Skeletal muscle satellite cell (primary cell): ENCODE data around the gene NFYA.

Experiments used
- H3K27me3 ChIP-seq: 2 replicates; pipeline ENCODE4 v1.7.0; 2013; ENCODE audit warnings: low read length; ENCODE audit not compliant: control insufficient read depth, insufficient read depth
- H3K36me3 ChIP-seq: 2 replicates; pipeline ENCODE4 v1.7.0; 2013; ENCODE audit warnings: mild to moderate bottlenecking, control low read depth, low read length; ENCODE audit not compliant: insufficient read depth
- H3K4me1 ChIP-seq: 2 replicates; pipeline ENCODE4 v1.7.0; 2013; ENCODE audit warnings: low read length; ENCODE audit not compliant: control insufficient read depth, insufficient read depth
- H3K4me2 ChIP-seq: 2 replicates; pipeline ENCODE4 v1.7.0; 2013; ENCODE audit warnings: mild to moderate bottlenecking, low read length
- H3K4me3 ChIP-seq: 2 replicates; pipeline ENCODE4 v1.7.0; 2013; ENCODE audit warnings: low read length
- H3K9ac ChIP-seq: 2 replicates; pipeline ENCODE4 v1.7.0; 2013; ENCODE audit warnings: mild to moderate bottlenecking, low read depth, low read length, moderate library complexity
- H3K9me3 ChIP-seq: replicated peaks from 2 replicates; pipeline ENCODE4 v1.7.0; 2013; ENCODE audit warnings: mild to moderate bottlenecking, control low read depth, low read length

The NFYA gene

DNA sequence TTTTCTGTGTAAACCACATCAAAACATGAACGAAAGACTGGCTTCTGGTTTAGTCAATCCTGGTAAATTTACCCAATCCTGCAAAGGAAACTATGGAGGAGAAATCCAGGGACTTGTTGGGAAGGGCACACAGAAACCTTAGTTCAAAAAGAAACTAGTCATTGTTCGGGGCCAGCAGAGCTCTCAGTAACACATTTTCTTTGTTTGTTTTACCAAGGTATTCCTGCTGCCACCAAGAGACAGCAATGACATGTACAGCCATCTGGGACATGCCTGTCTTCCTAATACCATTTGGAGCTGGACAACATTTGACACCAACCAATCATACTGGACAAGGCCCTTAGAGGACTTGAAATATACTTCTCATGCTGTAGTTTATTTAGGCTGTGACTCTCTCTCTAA, 8.9 kb upstream of the NFYA start:
- Histone ChIP-seq H3K36me3 (peaks cover 4% of the 10 kb centered on the region), H3K9ac (no peak overlapping the region), H3K4me3 (no peak overlapping the region), H3K4me1 (no peaks in the 10 kb centered on the region), H3K9me3 (no peaks in the 10 kb centered on the region), H3K4me2 (no peak overlapping the region), H3K27me3 (no peaks in the 10 kb centered on the region)

GRCh38 chr6:41064841-41065240, 7.9 kb upstream of the NFYA start:
- Histone ChIP-seq H3K4me2 (no peak overlapping the region), H3K9ac (no peak overlapping the region), H3K27me3 (no peaks in the 10 kb centered on the region), H3K4me3 (no peak overlapping the region), H3K4me1 (no peaks in the 10 kb centered on the region), H3K36me3 (peaks cover 4% of the 10 kb centered on the region), H3K9me3 (no peaks in the 10 kb centered on the region)

DNA sequence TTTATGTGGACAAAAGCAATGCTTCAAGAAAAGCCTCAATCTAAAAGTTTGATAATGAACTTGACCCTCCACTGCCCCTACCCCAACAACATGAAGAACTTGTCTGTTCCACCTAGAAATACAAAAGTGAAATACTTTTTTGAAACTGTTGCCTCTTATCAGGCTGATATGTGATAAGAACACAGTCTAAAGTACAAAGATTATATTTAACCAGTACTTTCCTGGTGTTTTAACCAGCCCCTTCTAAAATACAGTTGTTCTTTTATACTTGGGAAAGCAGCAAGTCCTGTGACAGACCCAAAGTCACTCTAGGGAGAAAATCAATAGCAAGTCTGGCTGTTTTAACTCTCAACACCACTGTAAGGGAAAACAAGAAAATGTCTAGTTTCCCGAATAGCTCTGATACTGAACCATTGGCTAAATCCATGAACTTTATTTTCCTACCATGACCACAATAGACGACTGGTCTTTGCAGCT, 7.2 kb upstream of the NFYA start:
- Histone ChIP-seq H3K9me3 (no peaks in the 10 kb centered on the region), H3K9ac (no peak overlapping the region), H3K4me2 (no peak overlapping the region), H3K4me1 (peaks cover 2% of the 10 kb centered on the region), H3K36me3 (peaks cover 4% of the 10 kb centered on the region), H3K4me3 (no peak overlapping the region), H3K27me3 (no peaks in the 10 kb centered on the region)

GRCh38 chr6:41066867-41067304, 5.9 kb upstream of the NFYA start:
- Histone ChIP-seq H3K4me1 (peaks cover 4% of the 10 kb centered on the region), H3K27me3 (no peaks in the 10 kb centered on the region), H3K4me3 (no peak overlapping the region), H3K9ac (no peak overlapping the region), H3K9me3 (no peaks in the 10 kb centered on the region), H3K36me3 (peaks cover 4% of the 10 kb centered on the region), H3K4me2 (no peak overlapping the region)

- peak overlapping the region; percentile 97 for H3K4me2 ChIP-seq
- no peaks in the 10 kb centered on the region for H3K9me3 ChIP-seq
Measured at GRCh38 chr6:41071501-41071922, 1.3 kb upstream of the NFYA start.

GRCh38 chr6:41071923-41072835, 595 bp upstream of the NFYA start, which contains the start of gene OARD1:
OARD1 (minus strand) TSS chr6:41072356; CDS start chr6:41071634, 722 bp downstream.
- peaks cover 22% of the 10 kb centered on the region for H3K4me1 ChIP-seq
- H3K36me3 ChIP-seq = no peaks in the 10 kb centered on the region
- H3K9me3 ChIP-seq = no peaks in the 10 kb centered on the region
- H3K9ac ChIP-seq = peak within 1 kb of the TSS; percentile 99
- H3K27me3 ChIP-seq = no peaks in the 10 kb centered on the region
- H3K4me3 ChIP-seq = peak within 1 kb of the TSS; percentile 85
- peak within 1 kb of the TSS; percentile 97 for H3K4me2 ChIP-seq

More at GRCh38 chr6:41071501-41071922, 1.3 kb upstream of the NFYA start:
- Histone ChIP-seq H3K27me3 (no peaks in the 10 kb centered on the region), H3K4me3 (peak overlapping the region; percentile 85), H3K36me3 (no peaks in the 10 kb centered on the region), H3K9ac (peak overlapping the region; percentile 93), H3K4me1 (peaks cover 22% of the 10 kb centered on the region)

DNA sequence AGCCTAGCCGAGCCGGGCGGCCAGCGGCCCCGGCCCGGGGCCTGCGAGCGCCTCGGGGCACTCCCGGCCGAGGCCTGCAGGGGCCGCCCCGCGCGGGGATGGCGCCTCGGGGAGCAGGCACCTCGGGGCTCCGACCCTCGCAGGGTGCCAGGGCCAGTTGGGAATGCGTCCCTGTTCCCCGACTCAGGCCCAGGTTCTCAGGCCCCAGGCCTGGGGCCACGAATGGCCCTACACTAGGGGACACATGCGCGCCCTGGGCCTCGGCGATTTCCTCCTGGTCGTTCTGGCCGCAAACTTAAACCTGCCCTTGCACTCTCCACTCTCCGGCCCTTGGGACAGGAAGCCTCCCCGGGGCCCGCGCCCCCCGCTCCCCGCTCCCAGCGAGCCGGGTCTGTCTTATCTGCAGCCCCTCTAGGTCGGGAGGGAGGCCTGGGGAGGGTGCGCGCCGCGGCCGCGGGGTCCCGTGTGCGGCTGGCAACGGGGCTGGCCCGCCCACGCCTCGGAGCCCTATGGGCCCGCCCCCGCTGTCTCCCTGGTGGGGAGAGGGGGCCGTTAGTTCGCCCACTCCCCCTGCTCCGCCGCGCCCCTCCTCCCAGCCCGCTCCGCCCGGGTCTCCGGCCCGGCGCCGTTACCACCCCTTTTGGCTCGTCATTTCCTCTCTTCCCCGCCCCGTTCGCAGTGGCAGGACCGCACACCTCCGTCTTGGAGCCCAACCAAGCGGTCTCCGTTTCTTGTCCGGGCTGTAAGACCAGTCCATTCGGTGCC, 611 bp downstream of the NFYA start:
- Histone ChIP-seq H3K9me3 (no peaks in the 10 kb centered on the region), H3K4me2 (peak overlapping the region; percentile 87), H3K36me3 (no peaks in the 10 kb centered on the region), H3K4me1 (peaks cover 22% of the 10 kb centered on the region), H3K9ac (peak overlapping the region; percentile 99), H3K4me3 (peak overlapping the region; percentile 83), H3K27me3 (no peaks in the 10 kb centered on the region)

GRCh38 chr6:41073968-41074691, 1.4 kb downstream of the NFYA start:
- Histone ChIP-seq H3K36me3 (peaks cover 6% of the 10 kb centered on the region), H3K4me2 (peak overlapping the region; percentile 87), H3K9me3 (no peaks in the 10 kb centered on the region), H3K4me1 (peaks cover 22% of the 10 kb centered on the region), H3K27me3 (no peaks in the 10 kb centered on the region), H3K4me3 (peak overlapping the region; percentile 83), H3K9ac (peak overlapping the region; percentile 99)

DNA sequence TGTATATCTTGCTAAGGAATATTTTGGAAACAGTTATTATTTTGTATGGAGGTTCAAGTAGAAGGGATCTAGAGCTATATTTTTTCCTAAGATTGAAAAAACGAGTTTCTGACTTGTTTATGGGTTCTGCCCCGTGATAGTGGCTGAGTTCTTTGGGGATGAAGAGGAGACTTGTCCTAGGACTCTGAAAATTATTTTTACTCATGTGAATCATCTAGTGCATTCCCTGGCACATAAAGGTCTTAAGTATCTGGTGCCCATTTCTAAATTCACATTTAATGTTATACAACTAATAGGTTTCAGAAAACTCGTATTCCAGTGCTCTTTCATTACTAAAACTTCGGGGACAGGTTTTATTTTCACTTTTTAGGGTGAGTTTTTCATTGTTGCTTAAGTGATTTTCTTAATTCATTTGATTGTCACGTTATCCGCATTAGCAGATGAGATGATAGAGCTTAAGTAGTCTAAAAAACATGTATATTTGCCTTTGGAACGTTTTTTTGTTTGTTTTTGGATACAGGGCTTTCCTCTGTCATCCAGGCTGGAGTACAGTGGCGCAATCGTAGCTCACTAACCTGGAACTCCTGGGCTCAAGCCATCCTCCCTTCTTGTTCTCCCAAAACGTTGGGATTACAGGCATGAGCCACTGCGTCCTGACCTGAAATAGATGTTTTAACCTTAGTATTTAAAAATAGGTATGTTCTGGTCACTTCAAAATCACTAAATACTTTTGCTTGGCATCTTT, 2.1 kb downstream of the NFYA start:
- H3K9me3 ChIP-seq = no peaks in the 10 kb centered on the region
- H3K36me3 ChIP-seq = peaks cover 14% of the 10 kb centered on the region
- peak overlapping the region; percentile 99 for H3K9ac ChIP-seq
- no peaks in the 10 kb centered on the region for H3K27me3 ChIP-seq
- peaks cover 22% of the 10 kb centered on the region for H3K4me1 ChIP-seq
- peak overlapping the region; percentile 87 for H3K4me2 ChIP-seq
- H3K4me3 ChIP-seq = peak overlapping the region; percentile 83

DNA sequence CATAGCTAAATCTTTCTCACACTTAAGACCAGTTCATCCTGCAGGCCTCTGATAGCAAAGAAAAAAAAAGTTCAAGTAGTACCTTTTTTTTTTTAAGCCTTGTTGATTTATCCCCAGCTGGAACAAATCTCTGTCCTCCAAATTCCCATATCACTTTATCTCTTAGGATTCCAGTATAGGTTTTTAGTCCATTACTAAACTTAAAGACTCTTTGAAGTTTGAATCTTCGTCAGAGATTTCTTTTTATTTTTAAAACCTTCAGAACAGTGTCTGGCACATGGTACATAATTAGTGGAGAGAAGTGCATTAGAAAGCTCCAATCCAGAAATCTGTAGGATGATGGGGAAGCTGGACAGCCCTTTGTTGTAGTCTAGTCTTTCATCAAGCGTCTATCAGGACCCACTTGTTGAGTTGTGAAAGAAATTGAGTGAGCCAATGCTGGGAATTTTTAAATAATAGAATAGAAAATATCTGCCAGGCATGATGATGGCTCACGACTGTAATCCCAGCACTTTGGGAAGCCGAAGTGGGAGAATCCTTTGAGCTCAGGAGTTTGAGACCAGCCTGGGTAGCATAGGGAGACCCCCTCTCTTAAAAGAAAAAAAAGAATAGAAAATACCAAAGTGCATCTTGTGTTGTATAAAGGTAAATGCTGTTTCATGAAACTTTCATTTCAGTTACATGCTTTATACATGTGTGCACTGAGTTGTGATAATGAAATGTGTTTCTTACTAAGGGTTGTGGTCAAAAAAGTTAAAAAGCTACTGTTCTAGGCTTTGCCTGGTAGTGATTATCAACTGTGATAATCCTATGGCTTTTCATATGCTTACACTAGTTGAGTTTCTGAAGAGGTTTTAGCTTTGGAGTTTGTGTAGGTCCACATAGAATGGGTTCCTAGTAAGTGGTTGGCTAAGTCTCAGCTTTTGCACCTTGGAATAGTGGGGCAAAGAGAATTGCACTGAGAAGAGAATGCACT, 3.2 kb downstream of the NFYA start:
- Histone ChIP-seq H3K4me1 (peaks cover 18% of the 10 kb centered on the region), H3K4me3 (no peak overlapping the region), H3K9me3 (no peaks in the 10 kb centered on the region), H3K4me2 (peak overlapping the region; percentile 87), H3K27me3 (no peaks in the 10 kb centered on the region), H3K36me3 (peaks cover 24% of the 10 kb centered on the region), H3K9ac (no peak overlapping the region)
